Activated CD4-positive, alpha-beta T cell treated with anti-CD3 and anti-CD28 coated beads, Interleukin-10, Interleukin-2, amounts not matched to agents 100 ng/mL and 50 ng/mL, durations not matched to agents 16 hours and 8 hours (primary cell): Measurements from ENCODE around the gene BRSK1.
A peak's percentile ranks its signal among the peaks of the same experiment; 100 is the strongest.
"Not testable (repeated sequence)": the region's sequence is repeated elsewhere in the genome, so short reads cannot be mapped to it uniquely, and the experiment has no call there.

Experiments used
- DNase-seq: peaks from one replicate; pipeline ENCODE4 v3.0.0-alpha.2; 2020

The BRSK1 gene

DNA sequence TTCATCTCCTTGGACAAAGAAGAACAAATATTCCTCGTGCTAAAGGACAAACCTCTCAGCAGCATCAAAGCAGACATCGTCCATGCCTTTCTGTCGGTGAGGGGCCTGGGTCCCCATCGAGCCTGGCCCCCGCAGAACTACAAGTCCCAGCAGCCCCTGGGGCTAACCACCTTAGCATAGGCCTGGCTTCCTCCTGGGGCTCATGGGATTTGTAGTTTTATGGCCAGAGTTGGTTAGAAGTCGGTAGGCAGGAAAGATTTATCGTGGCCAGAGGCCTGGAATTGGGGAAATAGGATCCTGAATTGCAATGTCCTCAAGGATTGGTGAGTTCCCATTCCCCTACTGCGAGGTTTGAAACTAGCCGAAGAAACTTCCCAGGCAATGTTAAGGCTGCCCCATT lies 21.7 kb downstream of the BRSK1 start:
- peak; percentile 69 for DNase-seq

DNA sequence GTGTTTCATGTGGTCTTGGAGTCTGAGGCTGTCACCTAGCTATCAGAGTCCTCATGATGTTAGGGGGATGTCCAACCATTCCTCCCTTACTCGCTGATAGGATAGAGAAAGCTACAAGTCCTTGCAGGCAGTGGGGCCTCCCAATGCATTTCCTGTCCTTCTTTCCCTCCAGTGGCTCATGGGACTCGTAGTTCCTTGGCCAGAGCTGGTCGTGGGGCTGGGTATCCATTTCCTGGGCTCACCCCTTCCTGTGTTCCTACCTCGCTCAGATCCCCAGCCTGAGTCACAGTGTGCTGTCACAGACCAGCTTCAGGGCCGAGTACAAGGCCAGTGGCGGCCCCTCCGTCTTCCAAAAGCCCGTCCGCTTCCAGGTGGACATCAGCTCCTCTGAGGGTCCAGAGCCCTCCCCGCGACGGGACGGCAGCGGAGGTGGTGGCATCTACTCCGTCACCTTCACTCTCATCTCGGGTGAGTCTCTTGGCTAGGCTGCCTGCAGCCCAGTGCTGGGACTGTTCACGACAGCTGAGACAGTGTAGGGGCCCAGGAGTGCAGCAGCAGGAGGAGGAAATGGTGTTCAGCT lies 22.3 kb downstream of the BRSK1 start:
- no peak for DNase-seq

DNA sequence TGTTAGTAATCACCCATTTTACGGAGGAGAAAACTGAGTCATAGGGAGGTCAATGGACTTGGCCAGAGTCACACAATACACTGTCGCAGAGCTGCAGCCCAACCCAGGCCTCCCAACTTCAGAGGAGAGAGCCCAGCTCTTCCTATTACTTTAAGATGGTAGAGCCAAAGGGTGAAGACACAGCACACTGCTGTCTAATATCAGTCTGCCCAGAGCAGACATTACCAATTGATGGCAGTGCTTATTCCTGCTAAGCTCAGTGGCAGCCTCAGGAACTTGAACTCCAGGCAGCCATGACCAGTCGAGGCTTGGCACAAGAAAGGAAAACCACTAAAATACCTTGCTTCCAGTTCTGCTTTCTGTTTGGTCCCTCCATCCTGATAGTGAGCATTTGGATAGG lies 22.9 kb downstream of the BRSK1 start:
- no peak for DNase-seq

DNA sequence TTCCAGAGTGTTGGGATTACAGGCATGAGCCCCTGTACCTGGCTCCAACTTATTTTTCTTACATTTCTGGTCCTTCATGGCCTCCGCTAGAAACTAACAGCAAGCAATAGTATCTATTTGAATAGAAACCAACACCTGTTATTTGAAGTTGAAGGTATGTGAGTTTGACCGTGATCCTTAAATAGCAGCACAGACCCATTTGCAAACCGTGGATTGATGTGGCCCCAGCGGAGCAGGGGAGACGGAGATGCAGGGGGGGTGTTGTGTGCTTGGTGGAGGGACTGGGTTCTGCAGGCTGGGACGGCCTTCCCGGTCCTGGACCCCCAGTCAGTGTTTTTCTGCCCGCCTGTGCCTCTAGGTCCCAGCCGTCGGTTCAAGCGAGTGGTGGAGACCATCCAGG lies 24.5 kb downstream of the BRSK1 start:
- DNase-seq: no peak

DNA sequence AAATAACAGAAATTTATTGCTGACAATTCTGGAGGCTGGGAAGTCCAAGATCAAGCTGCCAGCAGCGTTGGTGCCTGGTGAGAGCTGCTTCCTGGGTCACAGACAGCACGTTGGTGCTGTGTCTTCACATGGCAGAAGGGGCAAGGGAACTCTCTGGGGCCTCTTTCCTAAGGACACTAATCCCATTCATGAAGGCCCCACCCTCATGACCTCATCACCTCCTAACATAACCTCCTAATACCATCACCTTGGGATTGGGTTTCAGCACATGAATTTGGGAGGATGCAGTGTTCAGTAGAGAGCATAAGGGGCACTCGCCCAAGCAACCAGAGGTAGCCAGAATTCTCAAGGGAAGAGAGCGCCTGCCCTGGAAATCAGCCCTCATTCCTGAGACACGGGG lies 25.7 kb downstream of the BRSK1 start:
- DNase-seq: no peak

DNA sequence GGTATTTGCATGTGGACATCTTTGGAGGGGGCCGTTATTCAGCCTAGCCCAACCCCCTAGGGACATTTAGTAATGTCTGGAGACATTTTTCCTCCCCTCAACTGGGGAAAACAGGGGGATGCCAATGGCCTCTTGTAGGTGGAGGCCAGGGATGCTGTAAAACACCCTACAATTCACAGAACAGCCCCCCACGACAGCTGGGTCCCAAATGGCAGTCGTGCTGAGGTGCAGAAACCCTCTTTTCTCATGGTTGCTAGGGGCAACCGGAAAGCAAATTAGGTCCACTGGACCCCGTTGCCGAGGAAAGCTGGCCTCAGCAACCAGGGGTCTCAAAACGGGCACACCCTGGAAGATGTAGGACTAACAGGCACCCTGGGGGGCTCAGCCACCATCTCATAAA lies 26.7 kb downstream of the BRSK1 start:
- DNase-seq: no peak

DNA sequence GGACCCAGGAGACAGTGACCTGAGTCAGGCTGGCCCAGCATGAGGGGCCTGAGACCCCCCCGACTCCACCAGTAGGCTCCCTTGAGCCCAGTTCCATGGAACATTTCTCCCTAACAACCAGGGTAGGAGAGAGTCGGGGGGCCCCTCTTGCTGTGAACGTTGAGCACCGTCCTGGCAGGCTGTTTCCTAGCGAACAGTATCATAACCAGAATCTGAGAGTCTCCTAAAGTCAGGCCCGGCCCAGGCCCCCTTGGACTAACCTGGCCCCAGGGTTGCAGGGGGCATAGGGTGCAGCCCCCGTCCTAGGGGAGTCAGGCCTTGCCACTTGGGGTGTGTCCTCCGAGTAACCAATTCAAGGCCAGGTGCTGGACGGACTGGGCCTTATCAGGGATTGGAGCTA lies 27.6 kb downstream of the BRSK1 start:
- no peak for DNase-seq

DNA sequence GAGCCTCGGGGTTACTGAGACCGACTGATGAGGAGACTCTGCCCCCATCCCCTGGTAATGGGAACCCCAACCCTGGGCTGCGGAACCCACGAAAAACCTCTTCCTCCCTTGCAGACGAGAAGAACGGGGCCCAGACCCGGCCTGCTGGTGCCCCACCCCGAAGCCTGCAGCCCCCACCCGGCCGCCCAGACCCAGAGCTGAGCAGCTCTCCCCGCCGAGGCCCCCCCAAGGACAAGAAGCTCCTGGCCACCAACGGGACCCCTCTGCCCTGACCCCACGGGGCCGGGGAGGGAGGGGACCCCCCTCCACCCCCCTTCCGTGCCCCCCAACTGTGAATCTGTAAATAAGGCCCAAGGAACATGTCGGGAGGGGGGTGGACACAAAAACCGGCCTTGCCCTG lies 28.0 kb downstream of the BRSK1 start:
- no peak for DNase-seq

DNA sequence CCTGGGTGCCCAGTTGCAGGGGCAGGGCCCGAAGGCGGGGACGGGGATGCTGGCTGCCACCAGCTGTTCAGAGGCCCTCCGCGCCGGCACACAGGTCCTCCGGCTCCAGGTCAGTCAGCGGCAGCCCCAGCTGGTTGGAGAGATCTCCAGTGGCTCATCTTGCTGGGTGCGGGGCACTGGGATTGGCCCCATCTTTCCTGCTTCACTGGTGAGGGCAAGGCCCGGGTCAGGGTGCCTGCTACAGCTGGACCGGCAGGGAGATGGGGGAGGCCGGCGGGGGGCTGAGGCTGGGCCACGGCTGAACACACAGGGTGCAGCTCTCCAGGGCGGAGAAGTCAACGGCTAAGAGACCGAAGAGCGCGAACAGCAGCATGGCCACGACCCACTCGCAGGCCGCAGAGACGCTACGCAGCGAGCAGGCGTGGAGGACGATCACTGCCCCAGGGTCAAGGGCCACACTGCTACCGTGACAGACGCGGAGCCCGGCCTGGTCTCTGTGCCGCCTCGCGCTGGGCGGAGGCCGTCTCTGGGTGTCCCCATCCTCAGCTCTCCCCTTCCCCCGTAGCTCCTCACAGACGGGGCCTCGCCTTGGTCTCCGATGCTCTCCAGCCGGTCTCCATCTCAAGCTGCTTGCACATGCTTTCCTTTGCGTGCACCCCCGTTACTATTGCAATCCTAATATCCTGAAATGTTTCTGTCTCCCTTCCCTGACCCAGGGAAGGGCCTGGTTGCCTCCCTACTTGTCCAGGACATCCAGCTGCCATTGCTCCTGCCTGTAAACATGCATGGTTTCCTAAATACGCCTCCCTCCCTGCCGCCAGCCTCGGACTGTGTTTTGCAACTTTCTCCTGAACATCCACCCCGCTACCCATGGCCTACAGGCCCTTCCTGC lies 29.1 kb downstream of the BRSK1 start:
- no peak for DNase-seq

DNA sequence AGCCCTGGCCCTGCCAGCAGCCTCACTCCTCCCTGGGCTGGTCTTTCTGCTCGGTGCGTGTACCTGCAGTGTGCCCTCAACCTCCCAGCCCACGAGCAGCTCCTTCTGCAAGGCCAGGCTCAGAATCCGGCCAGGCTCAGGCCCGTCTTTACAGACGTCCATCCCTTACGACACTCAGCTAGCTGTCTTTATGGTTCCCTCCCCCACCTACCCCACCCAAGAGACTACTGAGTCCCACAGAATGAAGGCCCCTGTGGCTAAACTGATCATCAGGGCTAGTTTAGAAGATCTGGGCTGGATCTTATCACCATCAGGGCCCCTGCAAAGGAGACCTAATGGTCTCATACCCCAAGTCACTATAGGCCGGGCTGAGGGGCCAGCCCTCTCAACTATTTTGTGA lies 30.6 kb downstream of the BRSK1 start:
- DNase-seq: no peak

DNA sequence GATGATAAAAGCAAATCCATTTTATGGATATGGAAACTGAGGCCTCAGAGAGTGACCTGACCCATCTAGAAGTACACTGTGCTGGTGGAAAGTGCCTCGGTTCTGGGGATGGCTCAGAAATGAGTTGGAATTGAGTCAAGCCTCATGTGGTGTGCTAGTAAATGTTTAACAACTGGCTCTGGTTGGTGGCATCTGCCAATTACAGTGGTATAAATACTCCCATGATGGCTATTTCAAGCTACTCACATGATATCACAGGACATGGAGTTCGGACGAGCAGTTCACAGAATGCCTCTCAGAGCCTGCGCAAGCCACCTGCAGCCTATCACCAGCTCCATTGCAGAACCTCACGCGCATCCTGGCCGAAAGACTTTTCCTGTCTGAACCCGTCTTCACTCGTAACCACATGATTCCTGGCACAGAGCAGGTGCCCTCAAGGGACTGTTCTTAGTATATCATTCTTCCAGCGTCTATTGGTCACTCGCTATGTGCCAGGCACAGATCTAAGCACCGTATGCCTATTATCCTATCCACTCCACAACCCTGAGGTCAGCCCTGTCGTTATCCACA lies 32.2 kb downstream of the BRSK1 start:
- DNase-seq: no peak

DNA sequence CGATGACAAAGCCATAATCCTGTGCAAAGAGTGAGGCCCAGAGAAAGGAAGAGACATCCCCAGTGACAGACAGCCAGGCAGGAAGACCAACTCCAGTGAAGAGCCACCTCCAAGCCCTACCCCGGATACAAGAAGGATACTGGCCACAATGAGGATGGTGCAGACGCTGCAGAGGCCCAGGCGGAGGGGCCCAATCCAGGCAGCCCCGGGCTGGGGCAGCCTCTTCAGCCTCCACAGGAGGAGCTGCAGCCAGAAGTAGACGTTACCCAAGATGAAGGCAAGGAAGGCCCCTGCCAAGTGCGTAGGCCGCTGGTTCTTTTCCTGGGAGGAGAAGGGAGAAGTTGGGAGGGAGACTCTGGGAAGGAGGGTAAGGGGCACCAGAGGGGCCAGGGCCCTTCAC lies 32.8 kb downstream of the BRSK1 start:
- DNase-seq: no peak

DNA sequence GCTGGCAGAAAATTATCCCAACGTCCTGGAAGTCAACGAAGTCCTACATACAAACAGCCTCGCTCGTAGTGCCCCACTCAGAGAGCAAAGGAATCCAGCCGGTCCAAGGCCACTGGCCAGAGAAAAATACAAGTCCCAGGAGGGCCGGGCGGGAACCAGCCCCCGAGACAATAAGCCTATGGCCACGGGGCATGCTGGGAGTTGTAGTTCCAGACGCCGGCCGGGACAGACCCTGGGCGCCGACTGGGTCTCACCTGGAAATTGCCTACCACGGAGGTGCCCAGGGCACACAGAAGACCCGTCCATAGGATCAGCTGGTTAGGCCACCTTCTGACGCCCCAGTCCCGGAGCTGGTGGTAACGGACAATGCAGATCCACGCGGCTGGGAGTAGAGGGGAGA lies 36.0 kb downstream of the BRSK1 start:
- DNase-seq: no peak

DNA sequence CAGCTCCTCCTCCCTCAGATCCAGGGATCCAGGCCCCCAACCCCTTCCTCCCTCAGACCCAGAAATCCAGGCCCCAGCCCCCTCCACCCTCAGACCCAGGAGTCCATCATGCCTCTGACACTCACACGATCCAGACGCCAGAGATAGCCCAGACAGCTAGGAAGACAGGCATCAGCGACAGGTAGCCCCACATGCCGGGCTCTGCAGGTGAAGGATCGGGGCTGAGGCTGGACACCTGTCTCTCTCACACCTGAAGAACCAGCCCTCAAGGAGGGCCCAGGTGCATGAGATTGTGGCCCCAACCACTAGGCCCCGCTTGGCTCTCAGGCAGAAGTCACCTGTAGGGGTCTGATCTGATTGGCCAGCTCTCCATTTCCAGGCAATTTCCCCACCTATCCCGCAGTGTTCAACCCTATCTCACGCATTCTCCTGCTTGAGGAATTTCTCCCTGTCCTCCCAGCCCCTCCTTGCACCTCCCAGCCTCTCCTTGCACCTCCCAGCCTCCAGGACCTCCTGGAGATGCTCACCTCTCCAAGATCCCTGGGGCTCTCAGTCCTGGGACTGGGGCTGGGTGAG lies 37.1 kb downstream of the BRSK1 start:
- no peak for DNase-seq

DNA sequence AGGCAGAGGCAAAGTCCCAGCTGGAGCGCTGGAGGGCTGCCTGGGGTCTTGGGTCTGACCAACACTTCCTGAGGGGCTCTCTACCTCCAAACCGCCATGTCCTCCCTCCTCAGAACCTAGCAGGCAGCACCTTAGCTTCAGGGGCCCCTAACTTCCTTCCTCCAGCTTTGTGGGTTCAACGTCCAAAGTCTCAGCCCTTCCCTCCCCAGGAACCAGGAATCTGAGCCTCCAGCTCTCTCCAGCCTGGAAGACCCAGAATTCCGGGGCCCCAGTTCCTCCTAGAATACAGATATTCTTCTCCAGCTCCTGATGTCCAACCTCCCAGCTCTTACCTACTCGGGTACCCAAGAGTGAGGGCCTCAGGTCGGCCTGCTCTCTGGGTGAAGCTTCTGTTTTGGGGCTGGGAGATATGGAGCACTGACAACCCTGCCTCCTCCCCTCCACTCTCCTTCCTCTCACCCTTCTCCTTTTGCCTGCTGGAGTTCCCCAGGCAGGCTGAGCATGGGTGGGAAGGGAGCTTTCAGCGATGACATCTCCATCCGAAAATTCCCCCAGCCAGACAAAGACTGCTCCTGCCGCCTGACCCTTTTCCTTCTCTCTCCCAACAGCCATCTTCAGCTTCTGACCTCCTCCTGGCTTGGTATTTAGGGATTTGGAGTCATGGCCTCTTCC lies 37.8 kb downstream of the BRSK1 start:
- no peak for DNase-seq

DNA sequence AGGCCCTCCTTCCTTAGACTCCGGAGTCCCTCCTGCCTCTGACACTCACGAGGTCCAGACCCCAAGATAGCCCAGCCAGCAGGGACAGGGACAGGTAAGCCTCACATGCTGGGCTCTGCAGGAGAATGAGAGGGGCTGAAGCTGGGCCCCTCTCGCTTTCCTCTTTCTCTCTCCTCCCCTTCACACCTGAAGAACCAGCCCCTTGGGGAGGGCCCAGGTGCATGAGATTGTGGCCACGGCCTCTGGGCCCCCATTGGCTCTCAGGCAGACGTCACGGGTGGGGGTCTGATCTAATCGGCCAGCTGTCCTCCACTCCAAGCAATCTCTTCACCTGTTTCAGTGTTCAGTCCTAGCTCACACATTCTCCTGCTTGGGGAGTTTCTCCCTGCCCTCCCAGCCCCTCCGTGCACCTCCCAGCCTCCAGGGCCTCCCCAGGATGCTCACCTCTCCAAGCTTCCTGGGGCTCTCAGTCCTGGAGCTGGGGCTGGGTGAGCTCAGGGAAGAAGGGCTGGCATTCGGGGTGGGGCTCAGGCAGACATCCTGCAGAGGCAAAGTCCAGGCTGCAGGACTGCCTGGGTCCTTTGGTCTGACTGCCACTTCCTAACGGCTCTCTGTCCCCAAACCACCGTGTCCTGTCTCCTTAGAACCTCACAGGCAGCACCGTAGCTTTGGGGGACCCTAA lies 38.5 kb downstream of the BRSK1 start:
- no peak for DNase-seq

DNA sequence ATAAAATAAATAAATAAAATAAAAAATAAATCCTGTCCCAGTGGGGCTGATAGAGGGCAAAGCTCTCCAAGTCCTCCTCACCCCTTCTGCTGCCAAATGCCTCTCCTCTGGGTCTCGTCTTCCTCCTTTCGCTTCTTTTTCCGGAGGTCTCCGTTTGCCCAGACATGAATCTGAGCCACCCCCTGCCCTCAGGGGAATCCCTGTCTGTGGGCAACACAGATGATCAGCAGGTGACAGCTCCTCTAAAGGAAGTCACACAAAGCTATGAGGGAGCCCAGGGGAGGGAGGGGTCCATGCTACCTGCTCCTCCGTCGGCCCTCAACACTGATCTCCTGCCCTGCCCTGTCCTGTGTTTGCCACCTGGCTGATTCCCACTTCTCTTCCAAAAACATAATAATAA lies 40.9 kb downstream of the BRSK1 start:
- DNase-seq: no peak

DNA sequence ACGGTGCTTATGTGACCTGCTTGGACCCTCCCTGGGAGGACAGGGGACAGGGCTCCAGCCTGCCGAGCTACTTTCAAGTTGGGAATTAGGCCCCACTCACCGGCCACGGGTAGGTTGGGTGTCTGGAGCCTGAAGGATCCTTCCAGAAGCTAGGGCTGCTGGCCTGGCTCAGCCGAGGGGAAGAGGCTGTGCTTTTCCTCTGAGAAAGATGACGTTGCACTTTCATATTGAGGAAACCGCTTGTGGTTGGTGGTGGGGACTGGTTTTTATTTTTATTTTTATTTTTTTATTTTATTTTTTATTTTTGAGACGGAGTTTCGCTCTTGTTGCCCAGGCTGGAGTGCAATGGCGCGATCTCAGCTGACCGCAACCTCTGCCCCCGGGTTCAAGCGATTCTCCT lies 41.4 kb downstream of the BRSK1 start, which contains the start of gene TMEM150B:
Gene TMEM150B, minus strand, starts transcription at position 170 of the 400 bp plus-strand sequence. CDS start 4,305 bp downstream, outside the sequence.
- DNase-seq: peak; percentile 22

DNA sequence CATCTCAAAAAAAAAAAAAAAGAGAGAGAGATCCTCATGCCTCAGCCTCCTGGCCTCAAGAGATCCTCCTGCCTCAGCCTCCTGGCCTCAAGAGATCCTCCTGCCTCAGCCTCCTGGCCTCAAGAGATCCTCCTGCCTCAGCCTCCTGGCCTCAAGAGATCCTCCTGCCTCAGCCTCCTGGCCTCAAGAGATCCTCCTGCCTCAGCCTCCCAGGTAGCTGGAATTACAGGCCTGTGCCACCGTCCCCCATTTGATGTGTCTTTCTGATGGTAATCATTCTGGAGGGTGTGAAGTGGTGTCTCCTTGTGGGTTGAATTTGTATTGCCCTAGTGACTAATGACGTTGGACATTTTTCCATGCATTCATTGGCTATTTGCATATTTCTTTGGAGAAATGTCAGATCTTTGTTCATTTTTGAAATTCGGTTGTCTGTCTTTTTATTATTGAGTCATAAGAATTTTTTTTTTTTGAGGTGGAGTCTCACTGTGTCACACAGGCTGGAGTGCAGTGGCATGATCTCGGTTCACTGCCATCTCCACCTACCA lies 45.0 kb downstream of the BRSK1 start:
- not testable (repeated sequence) for DNase-seq

DNA sequence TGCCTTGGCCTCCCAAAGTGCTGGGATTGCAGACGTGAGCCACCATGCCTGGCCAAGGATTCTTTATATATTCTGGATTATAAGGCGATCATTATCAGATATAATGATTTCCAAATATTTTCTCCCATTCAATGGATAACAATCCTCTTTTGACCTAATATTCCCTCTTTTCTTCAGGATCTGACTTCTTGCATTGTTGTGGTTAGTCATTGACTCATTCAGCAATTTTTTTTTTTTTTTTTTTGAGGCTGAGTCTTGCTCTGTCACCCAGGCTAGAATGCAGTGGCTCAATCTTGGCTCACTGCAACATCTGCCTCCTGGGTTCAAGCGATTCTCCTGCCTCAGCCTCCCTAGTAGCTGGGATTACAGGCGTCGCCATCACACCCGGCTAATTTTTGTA lies 46.0 kb downstream of the BRSK1 start:
- not testable (repeated sequence) for DNase-seq

DNA sequence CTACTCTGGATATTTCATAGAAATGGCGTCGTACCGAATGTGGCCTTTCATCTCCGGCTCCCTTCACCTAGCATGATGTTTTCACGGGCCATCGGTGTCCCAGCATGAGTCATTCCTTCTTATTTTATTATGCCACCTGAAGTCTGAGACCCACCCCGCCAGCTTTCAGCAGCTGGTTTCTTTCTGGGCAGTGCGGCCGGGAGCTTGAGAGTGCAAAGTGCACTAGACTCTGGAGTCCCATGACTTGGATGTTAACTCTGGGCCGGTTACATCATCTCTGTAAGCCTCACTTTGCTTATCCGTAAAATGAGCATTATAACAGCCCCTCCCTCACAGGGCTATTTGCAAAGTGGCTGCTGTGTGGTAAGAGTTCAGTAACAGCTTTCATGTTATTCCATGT lies 50.1 kb downstream of the BRSK1 start:
- DNase-seq: no peak

DNA sequence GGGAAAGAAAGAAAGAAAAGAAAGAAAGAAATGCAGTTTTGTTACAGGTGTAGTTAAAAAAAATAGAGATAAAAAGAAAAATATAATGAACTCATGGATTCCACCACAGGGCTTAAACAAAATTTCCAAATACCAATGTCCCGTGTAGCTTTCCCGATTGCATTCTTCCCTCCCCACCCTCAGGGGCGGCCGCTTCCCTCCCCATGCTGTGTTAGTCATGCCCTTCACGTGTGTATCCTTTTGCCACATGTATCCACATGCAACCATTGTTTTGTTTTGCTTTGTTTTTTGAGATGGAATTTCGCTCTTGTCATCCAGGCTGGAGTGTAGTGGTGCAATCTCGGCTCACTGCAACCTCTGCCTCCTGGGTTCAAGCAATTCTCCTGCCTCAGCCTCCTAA lies 52.3 kb downstream of the BRSK1 start:
- DNase-seq: no peak
